NCI-H1694 (cell line): ENCODE measurements around the gene EXOC6B.
"Not testable (repeated sequence)": the region's sequence is repeated elsewhere in the genome, so short reads cannot be mapped to it uniquely, and the experiment has no call there.

ENCODE experiments used
- DNase-seq: peaks from one replicate; lab custom pipeline; 2025; lab: John Stamatoyannopoulos, UW

The EXOC6B gene

GRCh38 chr2:72604468-72604867 is 221.4 kb downstream of the EXOC6B start:
- DNase-seq: no peak

GRCh38 chr2:72603481-72603880 is 222.4 kb downstream of the EXOC6B start:
- no peak for DNase-seq

- no peak for DNase-seq
These were observed 223.1 kb downstream of the EXOC6B start for GRCh38 chr2:72602711-72603110.

GRCh38 chr2:72602095-72602494 is 223.7 kb downstream of the EXOC6B start:
- no peak for DNase-seq

GRCh38 chr2:72583836-72584235 is 242.0 kb downstream of the EXOC6B start:
- DNase-seq: not testable (repeated sequence)

GRCh38 chr2:72583376-72583775 is 242.5 kb downstream of the EXOC6B start:
- no peak for DNase-seq

- no peak for DNase-seq
These were observed 244.2 kb downstream of the EXOC6B start for GRCh38 chr2:72581560-72582181.

- DNase-seq: peak; percentile 30
These were observed 246.1 kb downstream of the EXOC6B start for GRCh38 chr2:72579591-72580180.

GRCh38 chr2:72576861-72577260 is 249.0 kb downstream of the EXOC6B start:
- DNase-seq: no peak

- DNase-seq: no peak
These were observed 249.4 kb downstream of the EXOC6B start for GRCh38 chr2:72576459-72576858.

GRCh38 chr2:72574886-72575285 is 250.9 kb downstream of the EXOC6B start:
- DNase-seq: no peak

GRCh38 chr2:72573232-72573631 is 252.6 kb downstream of the EXOC6B start:
- DNase-seq: no peak

- no peak for DNase-seq
These were observed 253.3 kb downstream of the EXOC6B start for GRCh38 chr2:72572501-72572900.

- no peak for DNase-seq
These were observed 255.4 kb downstream of the EXOC6B start for GRCh38 chr2:72570413-72570812.

GRCh38 chr2:72562451-72563153 is 263.2 kb downstream of the EXOC6B start:
- no peak for DNase-seq

GRCh38 chr2:72561621-72562318 is 264.1 kb downstream of the EXOC6B start:
- no peak for DNase-seq

GRCh38 chr2:72555943-72556342 is 269.9 kb downstream of the EXOC6B start:
- DNase-seq: no peak

GRCh38 chr2:72555363-72555762 is 270.5 kb downstream of the EXOC6B start:
- DNase-seq: not testable (repeated sequence)

- DNase-seq: not testable (repeated sequence)
These were observed 270.9 kb downstream of the EXOC6B start for GRCh38 chr2:72554910-72555309.

GRCh38 chr2:72554381-72554780 is 271.5 kb downstream of the EXOC6B start:
- no peak for DNase-seq

- no peak for DNase-seq
These were observed 277.6 kb downstream of the EXOC6B start for GRCh38 chr2:72548081-72548764.

GRCh38 chr2:72545790-72546189 is 280.0 kb downstream of the EXOC6B start:
- no peak for DNase-seq
